DND-41 (cell line): ENCODE data around the gene PALM3.

Source experiments
- EZH2 ChIP-seq: IDR thresholded peaks from 3 replicates; pipeline ENCODE4 v1.6.1; 2012; ENCODE audit warnings: borderline replicate concordance, low read depth, mild to moderate bottlenecking, moderate library complexity, low read length, inconsistent platforms; ENCODE audit not compliant: severe bottlenecking
- TF ChIP-seq, protein P1 (sequence below): IDR thresholded peaks from 2 replicates; pipeline ENCODE4 v1.5.1; 2012; ENCODE audit warnings: borderline replicate concordance, low read length, moderate library complexity, mild to moderate bottlenecking; ENCODE audit not compliant: poor library complexity, severe bottlenecking; ENCODE audit errors: extremely low read depth

DNA sequence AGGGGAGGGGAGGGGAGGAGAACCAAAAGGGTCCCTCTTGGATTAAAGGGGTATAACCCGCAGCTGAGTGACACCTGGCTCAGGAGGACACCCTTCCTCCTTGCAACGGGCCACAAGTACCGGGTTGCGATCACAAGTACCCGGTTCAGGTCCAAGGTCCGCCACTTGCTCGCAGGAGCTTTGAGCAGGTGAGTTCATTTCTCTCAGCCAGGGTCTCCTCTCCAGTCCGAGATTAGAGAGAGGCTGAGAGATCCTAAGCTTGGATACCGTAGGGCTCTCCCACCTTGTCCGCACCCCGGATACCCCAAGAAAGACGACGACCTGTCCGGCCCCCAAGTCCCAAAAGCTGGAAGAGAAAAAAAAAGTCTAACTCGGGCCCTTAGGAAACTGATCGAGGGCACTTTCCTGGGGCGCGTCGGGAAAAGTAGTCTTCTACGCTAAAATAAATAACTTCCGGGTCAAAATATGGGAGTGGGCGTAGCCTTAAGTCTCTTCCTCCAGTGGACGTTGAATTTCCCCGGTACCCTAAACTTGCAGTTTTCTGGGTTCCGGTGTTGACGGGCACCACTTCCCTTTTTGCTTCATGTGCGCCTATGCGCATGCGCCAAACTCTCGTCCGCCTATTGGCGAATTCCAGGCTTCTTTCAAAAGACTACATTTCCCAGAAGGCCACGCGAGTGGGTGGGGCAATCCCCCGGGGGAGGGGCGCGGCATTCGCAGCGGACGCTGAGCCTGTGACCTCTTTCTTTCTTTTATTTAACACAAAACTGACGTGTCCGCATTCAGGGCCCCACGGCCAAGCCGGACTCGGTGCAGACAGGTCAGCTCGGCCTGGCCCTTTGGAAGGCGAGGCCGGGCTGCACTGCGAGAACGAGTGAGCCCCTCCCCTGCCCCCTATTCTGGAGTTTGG is 19.3 kb upstream of the PALM3 start:
- TF ChIP-seq, protein P1, sequence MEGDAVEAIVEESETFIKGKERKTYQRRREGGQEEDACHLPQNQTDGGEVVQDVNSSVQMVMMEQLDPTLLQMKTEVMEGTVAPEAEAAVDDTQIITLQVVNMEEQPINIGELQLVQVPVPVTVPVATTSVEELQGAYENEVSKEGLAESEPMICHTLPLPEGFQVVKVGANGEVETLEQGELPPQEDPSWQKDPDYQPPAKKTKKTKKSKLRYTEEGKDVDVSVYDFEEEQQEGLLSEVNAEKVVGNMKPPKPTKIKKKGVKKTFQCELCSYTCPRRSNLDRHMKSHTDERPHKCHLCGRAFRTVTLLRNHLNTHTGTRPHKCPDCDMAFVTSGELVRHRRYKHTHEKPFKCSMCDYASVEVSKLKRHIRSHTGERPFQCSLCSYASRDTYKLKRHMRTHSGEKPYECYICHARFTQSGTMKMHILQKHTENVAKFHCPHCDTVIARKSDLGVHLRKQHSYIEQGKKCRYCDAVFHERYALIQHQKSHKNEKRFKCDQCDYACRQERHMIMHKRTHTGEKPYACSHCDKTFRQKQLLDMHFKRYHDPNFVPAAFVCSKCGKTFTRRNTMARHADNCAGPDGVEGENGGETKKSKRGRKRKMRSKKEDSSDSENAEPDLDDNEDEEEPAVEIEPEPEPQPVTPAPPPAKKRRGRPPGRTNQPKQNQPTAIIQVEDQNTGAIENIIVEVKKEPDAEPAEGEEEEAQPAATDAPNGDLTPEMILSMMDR: no peak
- no peak for TF ChIP-seq EZH2
